SK-N-SH (cell line): ENCODE results near the gene MC2R. TPM values are rescaled to one million over a fixed set of nuclear protein-coding genes. Genes with fewer than 3 reads are reported as not detected.

Experiments used
- CTCF ChIA-PET: fragments of 300-600, 350-600 bp; formaldehyde crosslinking; extraction: SDS; loops from one replicate; lab custom pipeline; 2021; lab: Yijun Ruan, JAX
- POLR2A ChIA-PET: fragments of 350-600 bp; sonication (Branson Sonifier 250); formaldehyde crosslinking; extraction: SDS; loops from one replicate; lab custom pipeline; 2020; ENCODE audit warnings: antibody characterized with exemption, inconsistent platforms; lab: Yijun Ruan, JAX
- DNase-seq: peaks from one replicate; pipeline ENCODE4 v3.0.0; 2012
- H2AFZ ChIP-seq: fragments of 200-600 bp; sonication (generic); 2 replicates; pipeline ENCODE4 v1.8.1; 2016; ENCODE audit warnings: antibody characterized with exemption, mild to moderate bottlenecking, low read depth
- H3F3A ChIP-seq: fragments of 200-600 bp; sonication (generic); replicated peaks from 2 replicates; pipeline ENCODE3; 2016; ENCODE audit warnings: antibody characterized with exemption, mild to moderate bottlenecking; ENCODE audit not compliant: insufficient read depth
- H3K27ac ChIP-seq, 2 experiments: fragments of 200-500 bp in 1 of 2; fragments of 200-600 bp in 1 of 2; sonication (Bioruptor generic) in 1 of 2; sonication (generic), shearing (Covaris generic) in 1 of 2; 2 replicates each; pipeline versions ENCODE4 v1.5.1 to v1.6.1; 2014 to 2016; ENCODE audit warnings: low read depth in 2 of 2, inconsistent platforms in 1 of 2, low read length in 1 of 2, mild to moderate bottlenecking in 1 of 2, mixed read lengths in 1 of 2
- H3K27me3 ChIP-seq: fragments of 200-600 bp; sonication (generic), shearing (Covaris generic); 2 replicates; pipeline ENCODE4 v1.6.1; 2016; ENCODE audit warnings: mixed run types; ENCODE audit not compliant: insufficient read depth
- H3K36me3 ChIP-seq, 2 experiments: fragments of 200-500 bp in 1 of 2; fragments of 200-600 bp in 1 of 2; sonication (Bioruptor generic) in 1 of 2; sonication (generic) in 1 of 2; replicated peaks in 1 of 2; 2 replicates each; pipeline versions ENCODE3 to v1.5.1; 2014 to 2016; ENCODE audit warnings: low read length in 1 of 2, mild to moderate bottlenecking in 1 of 2; ENCODE audit not compliant: insufficient read depth in 2 of 2, control insufficient read depth in 1 of 2
- H3K4me1 ChIP-seq, 2 experiments: fragments of 200-500 bp in 1 of 2; fragments of 200-600 bp in 1 of 2; sonication (Bioruptor generic) in 1 of 2; sonication (generic), shearing (Covaris generic) in 1 of 2; 2 replicates each; pipeline versions ENCODE4 v1.5.1 to v1.6.1; 2014 to 2016; ENCODE audit warnings: low read depth in 1 of 2, low read length in 1 of 2, mixed run types in 1 of 2; ENCODE audit not compliant: insufficient read depth in 2 of 2, control insufficient read depth in 1 of 2
- H3K4me2 ChIP-seq: fragments of 200-600 bp; sonication (generic), shearing (Covaris generic); 2 replicates; pipeline ENCODE4 v1.6.1; 2017; ENCODE audit warnings: mixed run types
- H3K4me3 ChIP-seq, 2 experiments: fragments of 200-500 bp in 1 of 2; fragments of 200-600 bp in 1 of 2; sonication (Bioruptor generic) in 1 of 2; sonication (generic), shearing (Covaris generic) in 1 of 2; 2 replicates each; pipeline versions ENCODE4 v1.5.1 to v1.8.1; 2014 to 2016; ENCODE audit warnings: low read depth in 2 of 2, inconsistent platforms in 1 of 2, low read length in 1 of 2, mild to moderate bottlenecking in 1 of 2, mixed read lengths in 1 of 2, moderate library complexity in 1 of 2
- H3K79me2 ChIP-seq: fragments of 200-600 bp; sonication (generic); 2 replicates; pipeline ENCODE4 v1.8.1; 2017; ENCODE audit warnings: mild to moderate bottlenecking; ENCODE audit not compliant: insufficient read depth
- H3K9ac ChIP-seq: fragments of 200-600 bp; sonication (generic); 2 replicates; pipeline ENCODE4 v1.6.1; 2017; ENCODE audit warnings: mixed run types
- H3K9me2 ChIP-seq: fragments of 200-600 bp; sonication (generic); 2 replicates; pipeline ENCODE4 v1.6.1; 2017; ENCODE audit warnings: mixed run types
- H3K9me3 ChIP-seq: fragments of 200-600 bp; sonication (generic); 2 replicates; pipeline ENCODE4 v1.6.1; 2017; ENCODE audit warnings: mixed run types, mild to moderate bottlenecking, moderate library complexity
- H4K20me1 ChIP-seq: fragments of 200-600 bp; sonication (generic); 2 replicates; pipeline ENCODE4 v1.6.1; 2017; ENCODE audit warnings: mild to moderate bottlenecking, mixed run types; ENCODE audit not compliant: insufficient read depth
- CHD2 ChIP-seq: fragments of 150-350 bp; IDR thresholded peaks from 2 replicates; pipeline ENCODE4 v1.6.1; 2018; ENCODE audit warnings: low read length; ENCODE audit not compliant: partially characterized antibody
- EZH2phosphoT487 ChIP-seq: fragments of 200-600 bp; sonication (generic); IDR thresholded peaks from 2 replicates; pipeline ENCODE4 v1.6.1; 2017; ENCODE audit warnings: low read depth, mixed run types, mild to moderate bottlenecking, antibody characterized with exemption, moderate library complexity, borderline replicate concordance
- FOSL2 ChIP-seq: IDR thresholded peaks from 2 replicates; pipeline ENCODE4 v1.4.0; 2012; ENCODE audit warnings: low read depth, mild to moderate bottlenecking, moderate library complexity, borderline replicate concordance
- FOXJ3 ChIP-seq: sonication (generic); formaldehyde crosslinking; IDR thresholded peaks from 2 replicates; pipeline ENCODE4 v1.5.1; 2020; ENCODE audit warnings: mild to moderate bottlenecking, missing genetic modification reagents
- IRF3 ChIP-seq: fragments of 150-350 bp; IDR thresholded peaks from 2 replicates; pipeline ENCODE4 v1.6.1; 2016; ENCODE audit warnings: mild to moderate bottlenecking, low read depth, low read length
- MEF2A ChIP-seq: IDR thresholded peaks from 2 replicates; pipeline ENCODE4 v1.4.0; 2012; ENCODE audit warnings: low read depth, borderline replicate concordance
- NFIC ChIP-seq: IDR thresholded peaks from 2 replicates; pipeline ENCODE4 v1.4.0; 2012; ENCODE audit warnings: borderline replicate concordance
- POLR2AphosphoS5 ChIP-seq: IDR thresholded peaks from 2 replicates; pipeline ENCODE4 v1.6.1; 2012; ENCODE audit warnings: low read depth, low read length
- RCOR1 ChIP-seq: fragments of 150-350 bp; IDR thresholded peaks from 2 replicates; pipeline ENCODE4 v1.6.1; 2017; ENCODE audit warnings: antibody characterized with exemption, low read length
- REST ChIP-seq: IDR thresholded peaks from 2 replicates; pipeline ENCODE4 v1.6.1; 2012; ENCODE audit warnings: mild to moderate bottlenecking, low read depth, low read length, moderate library complexity
- RFX5 ChIP-seq: IDR thresholded peaks from 2 replicates; pipeline ENCODE4 v1.6.1; 2012; ENCODE audit warnings: mild to moderate bottlenecking, improper control_type of control experiment, low read length
- USF2 ChIP-seq: fragments of 150-350 bp; IDR thresholded peaks from 2 replicates; pipeline ENCODE4 v1.6.1; 2017; ENCODE audit warnings: antibody characterized with exemption, low read length, low read depth, borderline replicate concordance
- YY1 ChIP-seq: IDR thresholded peaks from 2 replicates; pipeline ENCODE4 v1.4.0; 2012; ENCODE audit warnings: low read depth, mild to moderate bottlenecking
- WGBS: methylation state at CpG from one replicate; pipeline ENCODE4 v1.1.6; 2017; ENCODE audit warnings: low lambda C conversion rate; 5-methylcytosine and 5-hydroxymethylcytosine counted together
- polyA plus RNA-seq, 3 experiments: library from polyadenylated mRNA; depleted of rRNA; stranded (reverse); fragments of >200 nt; gene quantifications; 2 replicates each; pipeline ENCODE4 v1.2.3, GENCODE V29; 2012

MC2R gene
- polyA plus RNA-seq, 1 of the 3 experiments (the other 2 are of a cell fraction) = not detected

GRCh38 chr18:13871701-13872100 lies 43.6 kb downstream of the MC2R start:
- no peak overlapping the region for H2AFZ ChIP-seq
- no peak overlapping the region for H3K4me3 ChIP-seq
- no peaks in the 10 kb centered on the region for H3K9me3 ChIP-seq
- no peaks in the 10 kb centered on the region for H3K4me1 ChIP-seq
- no peak overlapping the region for H3K4me2 ChIP-seq
- no peak overlapping the region for H3K9ac ChIP-seq
- ChIA-PET POLR2A (no interaction called here), CTCF (no interaction called here)
- WGBS = 7% methylated on average over 10 of the region's 13 CpGs
- TF ChIP-seq NFIC (no peak), FOXJ3 (CRISPR knock-in tag) (no peak), IRF3 (no peak), YY1 (no peak), USF2 (no peak), RFX5 (no peak), EZH2phosphoT487 (no peak), POLR2AphosphoS5 (no peak), FOSL2 (no peak), MEF2A (no peak), CHD2 (no peak), REST (no peak), RCOR1 (no peak)
- H3K9me2 ChIP-seq = no peaks in the 10 kb centered on the region
- no peak for DNase-seq
- H3K36me3 ChIP-seq = no peaks in the 10 kb centered on the region
- H3K79me2 ChIP-seq = no peaks in the 10 kb centered on the region
- no peak overlapping the region for H3K27ac ChIP-seq
- H3K27me3 ChIP-seq = peaks cover 53% of the 10 kb centered on the region
- no peaks in the 10 kb centered on the region for H3F3A ChIP-seq
- no peaks in the 10 kb centered on the region for H4K20me1 ChIP-seq
